ENCODE measurements around the gene HOXA5.

HOXA5 gene

DNA sequence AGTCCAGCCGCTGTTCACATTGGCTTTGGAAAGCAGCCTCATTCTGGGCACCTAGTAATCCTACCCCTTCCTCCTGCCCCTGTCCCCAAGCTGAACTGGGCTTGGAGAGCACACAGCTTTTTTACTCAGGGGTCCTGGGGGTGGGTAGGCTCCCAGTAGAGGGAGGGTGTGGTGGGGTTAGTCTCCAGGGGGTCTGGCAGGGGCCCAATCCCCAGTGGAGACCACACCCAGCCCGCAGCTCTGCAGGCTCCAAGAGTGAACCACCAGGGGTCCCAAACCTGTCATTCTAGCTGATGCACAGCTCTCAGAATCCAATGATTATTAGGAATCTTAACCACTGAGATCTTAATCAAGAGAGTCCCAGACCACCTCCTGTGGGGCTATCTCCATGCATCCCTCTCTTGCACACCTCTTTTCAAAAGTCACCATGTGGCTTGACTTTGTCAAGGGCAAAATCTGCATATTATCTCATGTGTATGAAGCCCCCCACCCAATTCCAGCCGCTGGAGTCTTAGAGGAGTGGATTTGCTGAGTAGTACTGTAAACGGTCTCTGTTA is 38.9 kb upstream of the HOXA5 start:
- no peak for DNase-seq

DNA sequence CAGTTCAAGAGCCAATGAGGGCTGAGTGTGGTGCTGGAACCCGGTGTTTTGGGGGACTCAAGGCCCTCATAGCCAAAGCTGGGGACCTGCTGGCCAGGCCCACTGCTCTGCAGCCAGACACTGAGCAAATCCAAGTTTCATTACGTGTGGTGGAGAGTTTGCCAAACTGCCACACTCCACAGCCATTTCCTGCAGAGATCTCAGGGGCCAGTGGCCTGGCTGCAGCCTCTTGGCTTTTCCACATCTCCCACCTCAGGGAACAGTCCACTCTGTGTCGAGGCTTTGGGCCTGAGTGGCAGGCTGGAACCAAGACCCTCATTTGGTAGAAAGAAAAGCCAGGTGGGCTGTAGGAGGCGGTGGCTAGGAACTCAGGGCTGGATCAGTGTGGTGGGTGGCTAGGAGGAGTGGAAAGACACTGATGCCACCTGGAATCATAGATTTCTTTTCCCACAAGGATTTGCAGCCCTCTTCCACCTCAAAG is 38.4 kb upstream of the HOXA5 start:
- DNase-seq: no peak

DNA sequence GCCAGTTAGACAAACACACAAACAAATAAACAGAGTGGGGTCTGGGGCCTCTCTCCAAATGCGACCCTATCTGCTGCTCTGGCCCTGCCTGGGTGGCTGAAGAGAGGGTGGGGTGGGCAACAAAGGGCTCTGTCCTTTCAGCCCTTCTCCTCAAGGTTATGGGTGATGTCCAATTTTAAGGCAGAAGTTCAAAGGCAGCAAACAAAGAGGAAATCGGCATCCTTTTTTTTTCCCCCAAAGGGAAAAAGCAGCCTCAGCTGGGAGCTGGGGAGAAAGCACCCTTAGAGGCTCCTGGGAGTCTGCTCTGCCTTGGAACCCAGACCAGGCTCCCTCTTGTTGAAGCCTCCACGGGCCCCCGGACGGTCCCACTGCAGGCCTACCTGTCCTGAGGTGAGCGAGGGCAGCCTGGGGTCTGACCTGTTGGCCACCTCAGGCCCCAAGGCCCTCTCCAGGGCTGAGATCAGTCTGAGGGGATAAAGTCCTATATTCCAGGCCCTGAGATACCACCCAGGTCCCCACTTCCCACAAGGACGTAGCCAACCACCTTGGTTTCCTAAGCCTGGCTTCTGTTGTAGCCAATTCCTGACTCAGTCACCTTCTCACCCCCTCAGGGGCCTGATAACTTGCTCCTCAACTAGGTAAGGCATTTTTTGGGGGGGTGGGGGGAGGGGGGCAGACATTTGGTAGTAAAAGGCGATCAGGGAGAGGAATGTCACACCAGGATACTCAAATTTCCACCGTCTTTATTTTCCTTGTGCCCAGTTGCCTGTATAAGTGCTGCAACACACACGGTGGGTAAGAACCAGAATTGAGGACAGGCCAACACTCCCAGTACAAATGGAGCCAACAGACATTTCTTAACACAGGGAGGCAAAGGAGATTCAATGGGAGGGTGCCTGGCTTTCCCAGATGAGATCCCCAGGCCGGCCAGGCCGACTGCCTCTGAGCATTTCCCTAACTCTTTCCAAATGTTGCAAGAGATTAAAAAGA is 37.2 kb upstream of the HOXA5 start:
- DNase-seq: no peak

DNA sequence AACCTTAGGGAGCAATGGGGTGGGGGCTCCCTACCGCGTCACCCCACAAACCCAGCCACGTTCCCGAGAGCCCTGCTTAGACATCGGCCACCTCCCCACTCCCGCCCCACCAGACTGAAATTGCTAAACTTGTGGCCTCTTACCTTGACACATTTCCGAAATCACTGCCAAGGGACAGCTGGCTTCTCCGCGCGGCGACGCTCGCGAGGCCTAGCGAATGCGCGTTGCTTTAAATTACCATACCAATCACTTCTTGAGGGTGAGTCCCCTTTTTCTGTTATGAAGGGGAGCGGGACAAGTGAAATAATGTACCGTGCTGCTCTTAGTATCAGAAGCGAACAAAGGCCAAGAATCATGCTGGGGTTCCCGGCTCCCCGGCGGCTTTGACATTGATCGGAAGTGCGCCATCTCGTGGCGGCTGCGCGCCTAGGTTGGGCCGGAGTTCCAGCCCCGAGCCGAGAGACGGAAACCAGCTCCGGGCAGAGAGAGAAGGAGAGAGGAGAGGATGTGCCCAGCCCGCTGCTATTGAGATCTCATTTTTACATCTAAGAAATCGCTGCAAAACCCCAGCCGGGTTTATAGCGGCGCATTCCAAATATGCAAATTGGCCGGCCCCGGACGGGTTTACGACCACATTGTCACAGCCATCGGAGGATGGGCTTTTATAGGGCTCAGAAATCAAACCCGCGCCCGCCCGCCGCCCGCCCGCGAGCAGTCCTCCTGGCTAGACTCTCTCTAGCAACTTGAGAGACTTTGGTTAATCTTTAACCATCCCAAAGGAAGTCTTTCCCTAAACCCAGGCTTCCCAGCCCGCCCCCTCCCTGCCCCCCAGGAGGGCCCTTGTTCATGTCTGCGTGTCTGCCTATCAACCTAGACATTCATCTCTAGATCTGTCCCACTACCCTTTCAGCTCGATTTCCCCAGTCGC is 36.3 kb upstream of the HOXA5 start:
- DNase-seq: peak; percentile 58

DNA sequence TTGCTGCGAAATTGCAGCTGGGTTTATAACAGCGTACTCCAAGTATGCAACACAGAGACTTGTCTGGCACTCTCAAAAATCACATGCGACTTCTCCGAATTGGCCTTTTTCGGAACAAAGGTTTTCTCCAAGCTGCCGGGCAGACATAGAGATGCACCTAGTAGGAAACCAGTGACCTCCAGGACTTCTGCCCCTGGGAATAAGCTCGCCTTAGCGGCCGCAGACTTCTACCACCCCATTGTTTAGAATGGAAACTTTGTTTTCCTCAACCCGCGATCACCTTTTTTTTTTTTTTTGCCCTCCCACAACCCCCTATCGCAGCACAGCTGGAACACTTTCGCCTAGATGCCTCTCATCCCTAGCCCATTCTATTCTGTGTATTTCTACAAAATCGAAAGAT is 35.5 kb upstream of the HOXA5 start:
- DNase-seq: no peak

DNA sequence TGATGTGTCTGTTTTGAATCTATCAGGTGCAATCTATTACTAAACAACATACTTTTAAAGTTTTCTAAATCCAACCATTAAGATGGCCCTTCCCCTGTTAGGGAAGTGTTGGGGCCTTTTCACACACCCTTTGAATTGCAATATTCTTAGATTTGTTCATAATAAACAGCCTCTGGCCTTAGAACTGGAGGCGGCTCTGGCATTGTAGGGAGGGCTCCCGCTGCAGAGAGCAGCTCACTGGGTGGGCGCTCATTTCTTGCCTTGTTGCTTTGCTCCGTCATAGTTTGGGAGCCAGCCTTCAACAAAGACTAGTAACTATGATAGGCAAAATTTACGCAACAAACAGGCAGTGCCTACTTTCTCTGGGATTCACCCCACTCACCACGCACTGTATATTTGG is 34.9 kb upstream of the HOXA5 start:
- no peak for DNase-seq

DNA sequence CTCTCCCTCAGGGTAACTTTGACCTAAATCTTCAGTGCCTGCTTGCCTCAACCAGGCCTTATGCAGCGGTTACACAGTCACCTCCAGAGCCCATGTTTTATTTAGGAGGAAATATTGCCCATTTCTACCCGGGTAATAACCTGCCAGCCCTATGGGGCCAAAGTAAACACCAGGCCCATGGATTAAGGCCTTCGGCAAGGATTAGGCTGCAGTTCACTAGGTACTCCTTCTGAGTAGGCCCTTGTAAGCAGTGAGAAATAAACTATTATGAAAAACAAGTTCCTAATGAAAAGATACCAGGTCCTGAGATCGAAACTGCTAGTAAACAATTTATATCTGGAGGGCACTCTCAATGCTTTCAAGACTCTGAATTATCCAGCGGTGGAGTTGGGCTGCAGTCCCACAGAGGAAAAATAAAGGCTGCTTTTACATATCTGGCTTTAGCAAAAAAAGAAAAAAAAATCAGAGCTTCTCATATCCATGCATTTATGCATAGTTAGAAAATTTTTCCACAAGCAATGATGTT is 34.4 kb upstream of the HOXA5 start:
- DNase-seq: no peak

DNA sequence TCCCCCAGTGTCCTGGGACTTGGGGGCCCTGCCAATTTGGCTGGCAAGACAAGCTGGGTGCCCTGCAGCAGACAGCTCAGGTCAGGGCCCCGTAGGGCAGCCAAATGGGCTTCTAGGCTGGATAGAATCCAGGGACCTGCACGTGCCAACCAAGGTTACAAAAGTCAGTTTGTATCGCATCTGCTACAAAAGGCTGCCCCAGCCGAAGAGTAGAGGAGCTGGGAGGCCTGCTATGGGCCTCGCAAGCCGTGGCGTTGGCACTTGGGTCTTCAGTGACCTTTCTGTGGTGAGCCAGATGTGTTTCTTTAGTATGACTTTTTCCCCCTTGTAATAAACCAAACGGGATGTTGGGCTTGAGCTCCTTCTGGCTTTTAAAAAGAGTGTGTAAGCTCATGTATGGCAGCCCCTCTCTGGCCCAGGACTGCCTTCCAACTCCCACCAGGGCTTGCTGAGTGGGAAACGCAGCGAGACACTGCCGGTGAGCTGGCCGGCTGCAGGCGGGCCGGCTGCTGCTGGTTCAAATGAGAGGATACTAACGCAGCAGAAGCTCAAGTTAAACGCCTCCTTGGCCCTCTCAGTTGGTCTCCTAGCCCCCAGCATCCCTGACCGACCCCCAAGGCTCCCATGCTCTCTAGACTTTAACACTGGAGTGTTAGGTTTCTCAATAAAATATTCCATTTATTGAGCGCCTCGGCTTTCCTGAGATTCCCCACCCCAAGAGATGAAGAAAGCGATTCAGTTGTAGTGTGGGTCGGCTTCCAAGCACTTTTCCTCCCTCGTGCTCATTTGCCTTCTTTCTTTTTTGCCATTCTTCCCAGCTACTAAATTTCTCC is 33.7 kb upstream of the HOXA5 start:
- no peak for DNase-seq

DNA sequence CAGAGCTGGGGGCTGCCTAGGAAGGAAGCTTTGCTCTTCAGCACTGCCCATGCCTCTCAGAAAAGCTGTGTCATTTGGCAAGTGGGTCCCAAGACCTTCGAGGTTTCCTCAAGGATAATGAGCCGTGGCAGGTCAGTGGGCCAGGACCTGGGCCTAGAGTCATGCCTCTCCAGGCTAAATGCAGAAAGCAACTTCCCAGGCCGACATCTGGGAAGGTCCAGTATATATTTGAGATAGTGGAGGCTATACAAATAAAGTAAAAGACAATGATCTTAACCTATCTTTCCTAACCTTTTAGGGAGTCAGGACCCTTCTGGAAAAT is 33.0 kb upstream of the HOXA5 start:
- DNase-seq: no peak

DNA sequence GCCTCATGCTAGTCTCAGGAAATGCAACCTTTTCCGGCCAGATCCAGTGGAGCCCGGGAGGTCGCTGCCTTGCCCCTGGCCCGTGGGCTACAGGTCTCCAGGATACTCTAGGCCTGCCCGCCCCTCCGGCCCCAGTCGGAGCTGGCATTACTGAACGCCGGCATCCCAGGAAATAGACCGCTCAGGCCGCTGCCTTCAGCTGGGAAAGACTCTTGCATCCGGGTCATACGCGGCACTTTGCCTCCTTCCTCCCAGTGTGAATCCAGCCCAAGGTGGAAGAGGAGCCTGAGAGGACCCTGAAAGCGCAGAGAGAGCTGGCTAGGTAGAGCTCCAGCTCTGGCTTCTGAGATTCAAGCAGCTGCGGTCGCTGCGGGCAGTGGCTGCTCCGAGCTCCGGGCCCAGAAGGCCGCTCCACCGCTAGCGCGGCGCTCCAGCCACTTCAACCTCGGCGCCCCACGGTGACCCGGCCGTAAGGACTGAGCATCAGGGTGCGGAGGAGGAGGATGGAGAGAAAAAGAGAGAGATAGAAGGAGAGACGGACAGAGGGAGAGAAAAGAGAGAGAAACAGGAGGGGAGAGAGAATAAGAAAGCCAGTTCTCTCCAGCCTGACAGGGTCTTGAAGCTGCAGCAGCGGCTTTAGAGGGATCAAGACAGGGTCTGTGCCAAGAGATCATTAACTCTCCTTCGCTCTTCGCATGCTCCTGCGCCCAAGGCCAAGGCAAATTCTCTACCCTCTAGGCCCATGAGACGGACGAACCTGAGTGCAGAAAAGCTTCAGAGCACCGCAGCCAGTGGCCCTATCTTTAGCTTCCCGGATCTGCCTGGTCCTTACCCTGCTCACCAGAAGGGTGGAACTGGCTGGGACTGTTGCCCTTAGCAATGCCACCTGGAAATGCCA is 32.4 kb upstream of the HOXA5 start:
- no peak for DNase-seq

DNA sequence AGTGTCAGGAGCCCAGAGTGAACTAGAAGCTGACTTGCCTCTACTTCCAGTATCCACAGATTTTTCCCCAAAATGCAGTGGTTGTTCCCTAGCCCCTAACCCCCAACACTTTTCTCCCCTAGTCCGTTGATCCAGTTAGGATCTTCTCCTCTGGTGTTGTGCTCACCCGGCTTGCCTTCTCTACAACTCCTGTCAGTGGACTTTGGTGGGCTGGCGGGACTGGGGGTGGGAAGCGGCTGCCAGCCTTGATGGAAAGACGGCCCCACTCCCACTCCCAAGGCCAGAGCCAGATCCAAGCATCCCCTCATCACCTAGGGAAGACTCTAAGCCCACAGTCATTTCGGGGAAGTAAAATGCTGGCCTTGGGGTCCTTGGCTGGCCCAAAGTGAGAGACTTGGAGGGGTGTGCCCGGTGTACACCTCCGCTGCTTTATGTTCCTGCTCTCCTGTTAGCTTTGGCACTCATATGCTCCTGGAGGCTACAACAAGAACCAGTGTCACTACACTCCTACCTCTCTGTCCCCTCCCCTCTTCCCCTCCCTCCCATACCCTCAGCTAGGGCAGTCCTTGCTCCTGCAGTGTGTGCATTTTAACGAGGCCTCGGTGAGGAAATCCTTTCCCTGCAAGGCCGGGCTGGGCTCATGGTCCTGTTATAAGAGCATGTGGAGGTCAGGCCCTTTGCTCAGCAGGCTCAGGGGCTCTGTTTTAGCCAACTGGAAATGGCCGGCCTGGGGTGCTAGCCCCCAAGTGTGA is 31.6 kb upstream of the HOXA5 start:
- DNase-seq: no peak

DNA sequence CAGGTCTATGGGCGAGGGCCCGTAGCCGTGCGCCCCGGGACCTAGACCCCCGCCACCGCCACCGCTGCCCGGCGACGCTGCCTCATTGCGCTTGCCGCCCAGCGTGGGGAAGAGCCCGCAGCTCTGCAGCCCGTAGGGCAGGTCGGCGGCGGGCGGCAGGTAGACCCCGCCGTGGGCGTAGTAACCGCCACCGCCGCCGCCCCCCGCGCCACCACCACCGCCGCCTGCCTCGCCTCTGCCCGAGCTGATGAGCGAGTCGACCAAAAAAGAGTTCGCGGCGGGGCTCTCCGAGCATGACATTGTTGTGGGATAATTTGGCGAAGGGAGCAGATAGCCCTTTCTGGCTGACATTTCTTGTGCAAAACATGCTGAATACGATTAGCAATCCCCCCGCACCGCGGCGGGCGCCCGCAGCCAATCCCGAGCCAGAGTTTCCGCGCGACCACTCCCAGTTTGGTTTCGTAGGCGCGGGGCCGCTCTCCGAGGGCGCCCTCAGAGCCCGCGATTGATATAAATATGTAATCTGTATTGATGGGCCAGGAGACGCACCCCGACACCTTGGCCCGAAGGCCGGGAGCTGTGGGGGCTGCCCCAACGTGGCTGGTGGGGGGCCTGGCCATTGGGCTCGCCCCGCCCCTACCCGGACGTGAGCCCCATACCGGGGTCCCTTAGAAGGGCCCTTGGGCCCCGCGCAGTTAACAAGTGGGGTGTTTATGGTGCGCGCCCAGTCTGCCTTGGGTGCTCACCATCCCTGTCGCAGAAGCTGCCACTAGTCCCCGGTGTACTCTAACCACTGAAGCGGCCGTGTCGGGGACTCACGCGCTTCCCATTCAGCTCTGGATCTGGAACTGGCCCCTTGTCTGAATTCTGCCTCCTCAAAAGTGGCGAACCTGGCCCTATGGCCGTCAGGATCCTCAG is 30.7 kb upstream of the HOXA5 start, which contains the start of gene HOXA10:
TSS of gene HOXA10 (minus strand) at position 365 of the 918 bp plus-strand sequence. CDS start at position 351, 14 bp downstream.
- no peak for DNase-seq

DNA sequence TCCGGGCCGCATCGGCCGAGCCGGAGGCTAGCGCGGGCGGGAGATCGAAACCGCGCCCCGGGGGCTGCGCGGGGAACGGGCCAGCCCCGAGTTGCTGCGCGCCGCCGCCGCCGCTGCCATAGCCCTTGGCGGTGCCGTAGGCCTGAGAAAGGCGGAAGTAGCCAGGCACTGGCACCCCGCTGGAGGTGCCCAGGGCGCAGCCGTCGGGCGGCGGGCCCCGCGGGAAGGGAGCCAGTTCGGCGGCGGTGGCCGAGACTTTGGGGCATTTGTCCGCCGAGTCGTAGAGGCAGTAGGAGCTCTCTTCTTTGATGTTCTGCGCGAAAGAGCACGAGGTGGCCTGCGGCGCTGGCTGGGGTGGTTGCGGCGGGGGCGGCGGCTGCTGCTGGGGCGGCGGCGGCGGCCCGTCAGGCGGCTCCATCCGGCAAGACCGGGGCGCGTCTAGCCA is 30.1 kb upstream of the HOXA5 start:
- DNase-seq: no peak

DNA sequence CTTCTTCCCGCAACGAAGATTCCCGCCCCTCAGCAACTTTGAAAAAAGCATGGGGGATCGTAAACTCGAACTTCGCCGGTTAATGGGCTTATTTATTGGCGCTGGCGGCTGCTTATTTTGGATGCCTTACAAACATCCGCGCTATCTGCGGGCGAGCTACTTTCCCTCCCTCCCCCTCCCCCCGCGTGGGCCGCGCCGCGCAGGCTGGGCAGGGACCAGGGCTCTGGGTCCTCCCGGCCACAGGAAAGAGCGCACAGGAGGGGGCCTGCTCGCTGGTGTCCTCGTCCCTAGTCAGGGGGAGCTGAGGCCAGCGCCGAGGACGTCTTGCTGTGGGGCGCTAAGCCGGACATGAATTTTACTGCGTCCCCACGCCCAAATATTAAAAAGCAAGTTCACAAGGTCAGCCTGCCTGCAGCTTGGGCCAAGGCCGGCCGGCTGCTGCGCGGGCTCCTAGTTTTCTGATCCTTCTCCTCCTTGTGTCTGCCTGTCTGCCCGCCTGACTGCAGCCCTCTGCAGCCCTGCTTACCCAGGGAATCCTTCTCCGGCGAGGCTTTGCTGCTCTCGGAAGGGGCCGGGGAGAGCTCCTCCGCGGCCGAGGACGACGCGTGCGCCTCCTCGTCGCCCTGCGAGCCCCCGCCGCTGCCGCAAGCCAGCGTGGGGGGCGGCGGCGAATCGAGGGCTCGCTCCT is 29.5 kb upstream of the HOXA5 start:
- no peak for DNase-seq

DNA sequence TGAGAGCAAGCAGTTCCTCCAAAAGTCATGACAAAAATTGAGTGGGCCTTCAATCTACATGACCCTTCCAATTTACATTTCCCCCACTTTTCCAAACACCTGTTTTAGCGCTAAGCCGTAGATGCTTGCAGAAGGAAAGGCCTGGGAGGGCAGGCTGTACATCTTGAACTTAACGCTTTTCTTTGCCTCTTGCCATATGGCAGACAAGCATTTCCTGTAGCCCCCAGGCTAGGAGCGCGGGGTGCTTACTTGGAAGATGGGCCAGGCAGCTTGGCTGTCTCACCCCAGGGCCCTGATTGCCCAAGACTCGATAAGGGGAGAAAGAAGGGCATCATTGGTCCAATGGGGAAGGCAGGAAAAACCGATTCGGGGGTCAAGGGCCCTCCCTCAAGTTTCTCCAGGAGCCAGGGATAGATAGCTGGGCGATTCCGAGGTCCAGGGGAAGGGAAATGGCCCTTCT is 28.9 kb upstream of the HOXA5 start:
- no peak for DNase-seq

DNA sequence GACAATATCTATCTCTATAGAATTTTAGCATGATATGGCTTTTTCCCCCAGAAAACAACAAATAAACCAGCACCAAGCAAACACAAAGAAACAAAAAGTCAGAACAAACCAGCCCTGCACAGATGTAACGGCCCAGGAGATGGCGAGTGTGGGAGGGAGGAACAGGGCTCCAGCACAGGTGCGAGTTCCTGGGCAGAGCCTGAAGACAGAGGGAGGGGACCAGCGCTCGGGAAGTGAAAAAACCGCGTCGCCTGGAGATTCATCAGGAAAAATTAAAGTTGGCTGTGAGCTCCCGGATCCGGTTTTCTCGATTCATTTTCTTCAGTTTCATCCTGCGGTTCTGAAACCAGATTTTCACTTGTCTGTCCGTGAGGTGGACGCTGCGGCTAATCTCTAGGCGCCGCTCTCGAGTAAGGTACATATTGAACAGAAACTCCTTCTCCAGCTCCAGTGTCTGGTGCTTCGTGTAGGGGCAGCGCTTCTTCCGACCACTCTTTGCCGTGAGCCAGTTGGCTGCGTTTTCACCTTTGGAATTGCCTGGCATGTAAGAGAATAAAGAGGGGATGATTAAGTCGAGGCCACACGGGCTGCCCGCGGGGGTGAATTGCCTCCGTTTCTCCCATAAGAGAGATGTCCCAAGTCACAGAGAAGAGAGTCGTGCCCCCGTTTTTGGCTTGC is 28.3 kb upstream of the HOXA5 start:
- no peak for DNase-seq

DNA sequence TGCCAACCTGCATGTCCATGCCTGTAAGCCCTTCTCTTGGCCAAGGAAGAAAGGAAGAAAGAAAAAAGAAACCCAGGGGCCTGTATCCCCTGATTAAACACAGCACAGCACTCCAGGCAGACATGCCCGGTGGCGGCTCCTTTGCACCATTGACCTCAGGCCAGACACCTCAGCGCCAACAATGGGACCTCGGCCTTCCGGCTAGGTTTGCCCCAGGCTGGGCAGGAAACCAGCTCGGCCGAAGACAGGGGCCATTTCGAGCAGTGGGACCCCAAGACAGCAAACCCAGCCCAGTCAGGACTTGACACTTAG is 27.8 kb upstream of the HOXA5 start:
- DNase-seq: no peak
